ENCODE data around the gene SORBS2. TPM values are rescaled to one million over a fixed set of nuclear protein-coding genes. Genes with fewer than 3 reads are reported as not detected.

The SORBS2 gene
- total RNA-seq, 2 experiments from 2014 or later, result not detected

- H3K9me3 Mint-ChIP-seq, result no peaks in the 10 kb centered on the region
- CTCF ChIA-PET, result no interaction called here
- POLR2A ChIA-PET, result no interaction called here
- Histone ChIP-seq H3K4me3 (ENCODE audit: low read length) (no peak overlapping the region), H3K27ac (ENCODE audit: low read depth in 1 of 2, low read length in 2 of 2) (no peak overlapping the region), H3K9me3 (ENCODE audit: control insufficient read depth in 1 of 2, insufficient read depth in 1 of 2, low read length in 2 of 2) (no peaks in the 10 kb centered on the region), H3K27me3 (ENCODE audit: control insufficient read depth in 1 of 2, insufficient read depth in 2 of 2, low read length in 2 of 2) (no peaks in the 10 kb centered on the region), H3K36me3 (ENCODE audit: insufficient read depth, low read length) (no peaks in the 10 kb centered on the region), H3K4me1 (ENCODE audit: insufficient read depth, low read length) (no peaks in the 10 kb centered on the region)
- no peaks in the 10 kb centered on the region for H3K4me1 Mint-ChIP-seq (ENCODE audit: low read depth)
- no peaks in the 10 kb centered on the region for H3K36me3 Mint-ChIP-seq (ENCODE audit: low read depth)
- ATAC-seq (ENCODE audit: poor library complexity) (no peak), DNase-seq (no peak)
- H3K27ac Mint-ChIP-seq, result no peak overlapping the region
- intact Hi-C loops (cut with DNase I, micrococcal nuclease), result no loop called here
- no peak overlapping the region for H3K4me3 Mint-ChIP-seq
- TF ChIP-seq, protein P1, sequence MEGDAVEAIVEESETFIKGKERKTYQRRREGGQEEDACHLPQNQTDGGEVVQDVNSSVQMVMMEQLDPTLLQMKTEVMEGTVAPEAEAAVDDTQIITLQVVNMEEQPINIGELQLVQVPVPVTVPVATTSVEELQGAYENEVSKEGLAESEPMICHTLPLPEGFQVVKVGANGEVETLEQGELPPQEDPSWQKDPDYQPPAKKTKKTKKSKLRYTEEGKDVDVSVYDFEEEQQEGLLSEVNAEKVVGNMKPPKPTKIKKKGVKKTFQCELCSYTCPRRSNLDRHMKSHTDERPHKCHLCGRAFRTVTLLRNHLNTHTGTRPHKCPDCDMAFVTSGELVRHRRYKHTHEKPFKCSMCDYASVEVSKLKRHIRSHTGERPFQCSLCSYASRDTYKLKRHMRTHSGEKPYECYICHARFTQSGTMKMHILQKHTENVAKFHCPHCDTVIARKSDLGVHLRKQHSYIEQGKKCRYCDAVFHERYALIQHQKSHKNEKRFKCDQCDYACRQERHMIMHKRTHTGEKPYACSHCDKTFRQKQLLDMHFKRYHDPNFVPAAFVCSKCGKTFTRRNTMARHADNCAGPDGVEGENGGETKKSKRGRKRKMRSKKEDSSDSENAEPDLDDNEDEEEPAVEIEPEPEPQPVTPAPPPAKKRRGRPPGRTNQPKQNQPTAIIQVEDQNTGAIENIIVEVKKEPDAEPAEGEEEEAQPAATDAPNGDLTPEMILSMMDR (IDR thresholded peaks at IDR 0.05), result no peak
- peaks cover 5% of the 10 kb centered on the region for H3K27me3 Mint-ChIP-seq
Observed at GRCh38 chr4:185657183-185657582, 154.8 kb downstream of the SORBS2 start.

DNA sequence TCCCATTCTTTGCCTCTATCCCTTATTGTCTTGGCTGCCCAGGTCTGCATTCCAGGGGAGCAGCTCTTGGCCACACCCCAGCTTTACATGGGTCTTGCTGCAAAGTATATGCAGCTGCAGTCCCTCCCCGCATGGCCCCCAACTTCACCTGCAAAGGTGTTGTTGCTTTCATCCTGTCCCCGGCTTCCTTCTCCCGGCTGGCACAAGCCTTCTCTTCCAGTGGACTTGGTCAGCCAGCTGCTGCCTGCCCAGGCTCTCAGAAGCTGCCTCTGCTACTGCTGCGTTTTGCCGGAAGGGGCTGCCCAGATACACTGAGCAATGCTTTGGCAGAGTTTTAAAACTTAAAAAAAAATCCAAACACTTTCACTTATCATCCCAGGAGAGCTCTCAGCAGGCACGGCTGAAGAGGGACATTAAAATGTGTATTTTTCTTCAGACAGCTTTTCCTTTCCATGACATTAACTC is 155.5 kb downstream of the SORBS2 start:
- no peaks in the 10 kb centered on the region for H3K9me3 Mint-ChIP-seq
- ChIA-PET CTCF (no interaction called here), POLR2A (no interaction called here)
- peaks cover 2% of the 10 kb centered on the region for H3K27me3 Mint-ChIP-seq
- no peaks in the 10 kb centered on the region for H3K4me1 Mint-ChIP-seq (ENCODE audit: low read depth)
- H3K4me3 Mint-ChIP-seq, result no peak overlapping the region
- no peak for ATAC-seq (ENCODE audit: poor library complexity)
- Histone ChIP-seq H3K27me3 (ENCODE audit: control insufficient read depth in 1 of 2, insufficient read depth in 2 of 2, low read length in 2 of 2) (no peaks in the 10 kb centered on the region), H3K27ac (ENCODE audit: low read depth in 1 of 2, low read length in 2 of 2) (no peak overlapping the region), H3K9me3 (ENCODE audit: control insufficient read depth in 1 of 2, insufficient read depth in 1 of 2, low read length in 2 of 2) (no peaks in the 10 kb centered on the region), H3K4me1 (ENCODE audit: insufficient read depth, low read length) (no peaks in the 10 kb centered on the region), H3K36me3 (ENCODE audit: insufficient read depth, low read length) (no peaks in the 10 kb centered on the region), H3K4me3 (ENCODE audit: low read length) (no peak overlapping the region)
- no peak for DNase-seq
- TF ChIP-seq, protein P1 (IDR thresholded peaks at IDR 0.05), result no peak
- H3K27ac Mint-ChIP-seq, result no peak overlapping the region
- intact Hi-C loops (cut with DNase I, micrococcal nuclease), result no loop called here
- H3K36me3 Mint-ChIP-seq (ENCODE audit: low read depth), result no peaks in the 10 kb centered on the region

DNA sequence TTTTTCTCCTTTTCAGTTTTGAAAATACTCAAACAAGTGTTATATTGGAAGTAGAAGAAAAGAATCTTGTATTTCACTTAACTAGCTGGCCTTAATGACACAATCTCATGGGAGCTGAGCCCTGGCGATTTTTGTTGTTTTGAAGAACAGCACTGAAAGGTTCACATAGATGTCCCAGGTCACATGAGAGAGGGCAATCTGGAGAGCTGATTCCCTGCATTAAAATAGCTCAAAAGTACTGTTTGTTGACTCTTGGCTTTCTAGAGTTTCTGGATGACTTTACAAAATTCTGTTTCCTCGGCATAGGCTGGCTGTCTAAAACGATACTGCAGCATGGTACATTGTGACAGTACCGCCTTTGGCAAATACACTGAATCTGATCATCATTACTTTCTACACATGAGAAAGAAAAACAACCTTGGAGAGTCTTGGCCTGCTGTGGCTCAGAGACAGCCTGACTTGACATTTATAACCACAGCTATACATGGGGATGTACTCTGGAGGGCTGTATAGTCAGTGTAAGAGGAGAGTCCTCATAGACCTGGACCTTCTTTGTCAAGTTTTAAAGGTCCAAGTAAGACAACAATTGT is 156.9 kb downstream of the SORBS2 start:
- CTCF ChIA-PET, result interaction anchor here (0.6 kb wide), 1 partner anchor 502 kb away, joined by 3 read pairs; no protein-coding TSS in a partner anchor
- intact Hi-C loops (cut with DNase I, micrococcal nuclease), result no loop called here
- TF ChIP-seq, protein P1 (IDR thresholded peaks at IDR 0.05), result no peak
- POLR2A ChIA-PET, result no interaction called here
- Histone ChIP-seq H3K27me3 (ENCODE audit: control insufficient read depth in 1 of 2, insufficient read depth in 2 of 2, low read length in 2 of 2) (no peaks in the 10 kb centered on the region), H3K9me3 (ENCODE audit: control insufficient read depth in 1 of 2, insufficient read depth in 1 of 2, low read length in 2 of 2) (no peaks in the 10 kb centered on the region), H3K4me1 (ENCODE audit: insufficient read depth, low read length) (no peaks in the 10 kb centered on the region), H3K4me3 (ENCODE audit: low read length) (no peak overlapping the region), H3K27ac (ENCODE audit: low read depth in 1 of 2, low read length in 2 of 2) (no peak overlapping the region), H3K36me3 (ENCODE audit: insufficient read depth, low read length) (no peaks in the 10 kb centered on the region)
- H3K27ac Mint-ChIP-seq, result no peak overlapping the region
- H3K27me3 Mint-ChIP-seq, result peaks cover 7% of the 10 kb centered on the region
- DNase-seq (no peak), ATAC-seq (ENCODE audit: poor library complexity) (no peak)
- no peaks in the 10 kb centered on the region for H3K9me3 Mint-ChIP-seq
- H3K4me3 Mint-ChIP-seq, result no peak overlapping the region
- no peaks in the 10 kb centered on the region for H3K4me1 Mint-ChIP-seq (ENCODE audit: low read depth)
- no peaks in the 10 kb centered on the region for H3K36me3 Mint-ChIP-seq (ENCODE audit: low read depth)
